HEK293 (cell line): ENCODE data around the gene UBAC2.

Experiments used
- CTCF ChIA-PET: fragments of 350-600 bp; formaldehyde crosslinking; extraction: SDS; loops from one replicate; lab custom pipeline; 2021; ENCODE audit warnings: antibody characterized with exemption; lab: Yijun Ruan, JAX
- POLR2A ChIA-PET: fragments of 300-600 bp; formaldehyde crosslinking; extraction: SDS; loops from one replicate; lab custom pipeline; 2020; ENCODE audit warnings: antibody characterized with exemption, inconsistent platforms; lab: Yijun Ruan, JAX
- H3K27ac ChIP-seq: fragments of 200-500 bp; sonication (Bioruptor generic); 2 replicates; pipeline ENCODE4 v1.5.1; 2014; ENCODE audit warnings: low read depth, low read length, control low read depth, inconsistent platforms; ENCODE audit errors: extremely low read depth
- H3K36me3 ChIP-seq, 2 experiments: fragments of 200-500 bp in 1 of 2; sonication (Bioruptor generic) in 1 of 2; 1 replicate in 1 of 2; 2 replicates in 1 of 2; pipeline ENCODE4 v1.5.1; 2014 to 2017; ENCODE audit warnings: inconsistent platforms in 2 of 2, low read length in 2 of 2; ENCODE audit not compliant: control insufficient read depth in 2 of 2, insufficient read depth in 1 of 2
- H3K4me1 ChIP-seq: fragments of 200-500 bp; sonication (Bioruptor generic); 2 replicates; pipeline ENCODE4 v1.5.1; 2014; ENCODE audit warnings: mild to moderate bottlenecking, low read length, inconsistent platforms; ENCODE audit not compliant: control insufficient read depth, insufficient read depth
- H3K4me3 ChIP-seq: 2 replicates; pipeline ENCODE4 v1.5.1; 2011; ENCODE audit warnings: low read depth, mild to moderate bottlenecking, control low read depth, low read length, moderate library complexity
- H3K9me3 ChIP-seq: fragments of 200-500 bp; sonication (Bioruptor generic); 2 replicates; pipeline ENCODE4 v1.5.1; 2014; ENCODE audit warnings: low read depth, low read length, inconsistent platforms; ENCODE audit not compliant: control insufficient read depth, insufficient read depth
- BCL6B ChIP-seq: fragments of 450-650 bp; formaldehyde crosslinking; IDR thresholded peaks from 2 replicates; pipeline ENCODE4 v1.5.1; 2017; ENCODE audit warnings: missing biosample characterization, missing genetic modification characterization
- ELK4 ChIP-seq: IDR thresholded peaks from 2 replicates; pipeline ENCODE4 v1.6.1; 2011; ENCODE audit warnings: mild to moderate bottlenecking, low read depth, low read length, borderline replicate concordance
- HOXD13 ChIP-seq: sonication (generic); formaldehyde crosslinking; IDR thresholded peaks from 2 replicates; pipeline ENCODE4 v1.8.0; 2022; ENCODE audit warnings: missing genetic modification reagents, borderline replicate concordance
- PRDM2 ChIP-seq: fragments of 450-650 bp; formaldehyde crosslinking; IDR thresholded peaks from 2 replicates; pipeline ENCODE4 v1.5.1; 2016; ENCODE audit warnings: missing biosample characterization, missing genetic modification characterization, borderline replicate concordance
- ZBTB10 ChIP-seq: fragments of 450-650 bp; formaldehyde crosslinking; IDR thresholded peaks from 2 replicates; pipeline ENCODE4 v1.5.1; 2016; ENCODE audit warnings: missing biosample characterization, missing genetic modification characterization
- ZBTB44 ChIP-seq: fragments of 450-650 bp; IDR thresholded peaks from 2 replicates; pipeline ENCODE4 v1.5.1; 2018; ENCODE audit warnings: missing biosample characterization, mild to moderate bottlenecking, missing genetic modification characterization
- ZFP69B ChIP-seq: fragments of 450-650 bp; formaldehyde crosslinking; IDR thresholded peaks from 2 replicates; pipeline ENCODE4 v1.5.1; 2016; ENCODE audit warnings: missing biosample characterization, missing genetic modification characterization
- ZNF184 ChIP-seq: fragments of 450-650 bp; IDR thresholded peaks from 2 replicates; pipeline ENCODE4 v1.5.1; 2018; ENCODE audit warnings: missing biosample characterization, mild to moderate bottlenecking, missing genetic modification characterization
- ZNF280D ChIP-seq: fragments of 450-650 bp; formaldehyde crosslinking; IDR thresholded peaks from 2 replicates; pipeline ENCODE4 v1.5.1; 2016; ENCODE audit warnings: missing biosample characterization, missing genetic modification characterization
- ZNF362 ChIP-seq: fragments of 450-650 bp; formaldehyde crosslinking; IDR thresholded peaks from 2 replicates; pipeline ENCODE4 v1.5.1; 2016; ENCODE audit warnings: missing biosample characterization, missing genetic modification characterization
- ZNF398 ChIP-seq: fragments of 450-650 bp; formaldehyde crosslinking; IDR thresholded peaks from 2 replicates; pipeline ENCODE4 v1.5.1; 2017; ENCODE audit warnings: missing biosample characterization, missing genetic modification characterization
- ZNF561 ChIP-seq: fragments of 450-650 bp; IDR thresholded peaks from 2 replicates; pipeline ENCODE4 v1.5.1; 2018; ENCODE audit warnings: missing biosample characterization, missing genetic modification characterization, borderline replicate concordance
- ZNF624 ChIP-seq: fragments of 450-650 bp; formaldehyde crosslinking; IDR thresholded peaks from 2 replicates; pipeline ENCODE4 v1.5.1; 2017; ENCODE audit warnings: missing biosample characterization, missing genetic modification characterization
- ZNF629 ChIP-seq: fragments of 450-650 bp; formaldehyde crosslinking; IDR thresholded peaks from 2 replicates; pipeline ENCODE4 v1.5.1; 2017; ENCODE audit warnings: missing biosample characterization, missing genetic modification characterization
- ZNF704 ChIP-seq: fragments of 450-650 bp; formaldehyde crosslinking; IDR thresholded peaks from 2 replicates; pipeline ENCODE4 v1.5.1; 2016; ENCODE audit warnings: missing biosample characterization, missing genetic modification characterization
- ZNF76 ChIP-seq: fragments of 450-650 bp; formaldehyde crosslinking; IDR thresholded peaks from 2 replicates; pipeline ENCODE4; 2016; ENCODE audit warnings: low read depth, missing biosample characterization, missing genetic modification characterization, borderline replicate concordance

The UBAC2 gene

GRCh38 chr13:99154064-99154463, 46.6 kb upstream of the UBAC2 start:
- Histone ChIP-seq H3K4me3 (no peak overlapping the region), H3K4me1 (no peaks in the 10 kb centered on the region), H3K36me3 (no peaks in the 10 kb centered on the region), H3K9me3 (no peaks in the 10 kb centered on the region), H3K27ac (no peak overlapping the region)
- ChIA-PET POLR2A (no interaction called here), CTCF (no interaction called here)
- TF ChIP-seq BCL6B (tag by site-specific recombination) (no peak), ZNF629 (tag by site-specific recombination) (no peak), ELK4 (no peak), HOXD13 (CRISPR knock-in tag) (no peak), ZNF624 (tag by site-specific recombination) (no peak), ZNF76 (tag by site-specific recombination) (no peak), ZNF704 (no peak), ZBTB44 (tag by site-specific recombination) (no peak), ZFP69B (tag by site-specific recombination) (no peak), ZBTB10 (tag by site-specific recombination) (no peak), ZNF362 (no peak), ZNF280D (no peak), ZNF561 (no peak), PRDM2 (tag by site-specific recombination) (no peak), ZNF184 (tag by site-specific recombination) (no peak), ZNF398 (tag by site-specific recombination) (no peak)
